NCI-H460 (cell line): Measurements from ENCODE around the gene ELOVL4. TPM values are rescaled to one million over a fixed set of nuclear protein-coding genes. Genes with fewer than 3 reads are reported as not detected.
A peak's percentile ranks its signal among the peaks of the same experiment; 100 is the strongest.

Experiments
- DNase-seq: peaks from one replicate; pipeline ENCODE4 v3.0.0-alpha.2; 2016; ENCODE audit warnings: low read depth; ENCODE audit errors: extremely low read depth
- polyA plus RNA-seq: library from polyadenylated mRNA; depleted of rRNA; stranded (reverse); fragments of >200 nt; gene quantifications from 2 replicates; pipeline ENCODE4 v1.2.3, GENCODE V29; 2014; cell fraction: nucleus; rRNA removed
- total RNA-seq: library from RNA; depleted of rRNA; stranded (reverse); fragments of >200 nt; shearing (Covaris generic); gene quantifications from 2 replicates; pipeline ENCODE4 v1.2.3, GENCODE V29; 2014; rRNA removed

ELOVL4 gene
- total RNA-seq, result 16.9 and 17.6 TPM in 2 replicates
- polyA plus RNA-seq, result 4.8 and 9.6 TPM in 2 replicates

DNA sequence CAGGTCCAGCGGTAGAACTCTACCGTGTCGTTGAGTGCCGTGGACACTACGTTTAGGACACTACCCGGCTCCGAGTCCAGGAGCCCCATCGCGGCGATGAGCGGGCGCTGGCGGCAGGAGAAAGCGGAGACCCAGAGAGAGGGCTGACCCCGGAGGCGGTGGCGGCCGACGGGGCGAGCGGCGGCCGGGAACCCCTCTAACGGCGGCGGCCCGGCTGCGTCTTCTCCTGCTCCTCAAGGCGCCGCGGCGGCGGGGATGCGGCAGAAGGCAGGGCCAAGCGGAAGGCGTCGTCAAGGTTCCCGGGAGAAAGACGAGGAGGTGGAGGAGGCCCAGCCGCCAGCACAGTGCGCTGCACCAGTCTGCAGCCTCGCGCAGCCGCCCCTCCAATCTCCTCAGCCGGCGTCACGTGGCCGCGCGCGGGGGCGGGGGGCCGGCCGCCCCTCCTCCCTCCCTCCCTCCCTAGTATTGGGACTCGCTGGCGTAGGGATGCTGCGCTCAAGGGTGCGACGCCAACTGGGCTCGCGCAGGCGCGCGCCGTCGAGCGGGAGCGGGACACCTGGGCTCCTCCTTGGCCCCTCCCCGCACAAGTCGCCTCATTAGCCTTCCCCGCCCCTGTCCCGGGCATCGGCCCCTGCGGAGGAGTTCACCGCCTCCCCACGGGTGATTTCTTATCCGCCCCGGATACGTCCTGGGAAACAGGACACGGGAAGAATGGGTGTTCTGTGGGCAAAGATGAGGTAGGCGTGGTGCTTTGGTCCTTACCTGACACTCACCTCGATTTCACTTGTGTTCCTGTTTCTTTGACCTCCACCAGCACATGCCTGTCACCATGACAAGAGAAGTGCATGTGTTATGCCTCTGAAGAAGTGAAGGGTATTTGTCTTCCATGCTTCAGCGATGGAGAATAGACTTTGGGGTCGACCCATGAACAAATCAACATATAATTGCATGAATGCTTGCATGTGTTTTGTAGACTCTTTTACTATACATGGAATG is at the start of gene ELOVL4:
TSS of gene ELOVL4 (minus strand) at position 363 of the 996 bp plus-strand sequence. CDS start at position 89, 274 bp downstream.
- DNase-seq, result peak; percentile 62

DNA sequence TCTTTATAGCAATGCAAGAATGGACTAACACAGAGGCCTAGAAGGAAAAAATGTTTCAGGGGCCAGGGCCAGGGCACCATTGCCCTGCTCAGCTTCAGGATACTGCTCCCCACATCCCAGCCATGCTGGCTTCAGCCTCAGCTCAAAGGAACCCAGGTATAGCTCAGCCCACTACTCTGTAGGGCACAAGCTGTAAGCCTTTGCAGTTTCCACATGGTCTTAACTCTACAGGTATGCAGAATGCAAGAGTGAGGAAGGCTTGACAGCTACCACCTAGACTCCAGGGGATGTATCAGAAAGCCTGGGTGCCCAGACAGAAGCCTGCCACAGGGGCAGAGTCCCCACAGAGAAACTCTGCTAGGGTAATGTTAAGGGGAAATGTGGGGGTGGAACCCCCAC is 46.6 kb upstream of the ELOVL4 start:
- DNase-seq, result no peak

DNA sequence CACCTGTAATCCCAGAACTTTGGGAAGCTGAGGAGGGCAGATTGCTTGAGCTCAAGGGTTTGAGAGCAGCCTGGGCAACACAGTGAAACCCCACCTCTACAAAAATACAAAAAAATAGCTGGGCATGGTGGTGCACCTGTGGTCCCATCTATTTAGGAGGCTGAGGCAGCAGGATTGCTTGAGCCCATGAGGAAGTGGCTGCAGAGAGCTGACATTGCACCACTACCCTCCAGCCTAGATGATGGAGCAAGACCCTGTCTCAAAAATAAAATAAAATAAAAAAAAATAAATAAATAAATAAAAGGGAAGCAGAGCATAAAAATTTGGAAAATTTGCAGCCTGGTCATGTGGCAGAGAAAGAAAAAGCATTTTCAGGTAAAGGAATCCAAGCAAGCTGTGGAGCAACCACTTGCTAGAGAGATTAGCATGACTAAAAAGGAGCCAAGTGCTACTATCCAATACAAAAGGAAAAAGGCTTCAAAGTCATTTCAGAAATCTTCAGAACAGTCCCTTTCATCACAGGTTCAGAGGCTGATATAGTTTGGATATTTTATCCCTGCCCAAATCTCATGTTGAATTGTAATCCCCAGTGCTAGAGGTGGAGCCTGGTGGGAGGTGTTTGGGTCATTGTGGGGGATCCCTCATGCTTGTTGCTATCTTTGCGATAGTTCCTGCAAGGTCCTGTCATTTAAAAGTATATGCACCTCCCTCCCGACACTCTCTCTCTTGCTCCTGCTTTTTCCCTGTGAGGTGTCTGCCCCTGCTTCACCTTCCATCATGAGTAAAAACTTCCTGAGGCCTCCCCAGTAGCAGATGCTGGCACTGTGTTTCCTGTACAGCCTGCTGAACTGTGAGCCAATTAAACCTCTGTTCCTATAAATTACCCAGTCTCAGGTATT is 45.9 kb upstream of the ELOVL4 start:
- no peak for DNase-seq

DNA sequence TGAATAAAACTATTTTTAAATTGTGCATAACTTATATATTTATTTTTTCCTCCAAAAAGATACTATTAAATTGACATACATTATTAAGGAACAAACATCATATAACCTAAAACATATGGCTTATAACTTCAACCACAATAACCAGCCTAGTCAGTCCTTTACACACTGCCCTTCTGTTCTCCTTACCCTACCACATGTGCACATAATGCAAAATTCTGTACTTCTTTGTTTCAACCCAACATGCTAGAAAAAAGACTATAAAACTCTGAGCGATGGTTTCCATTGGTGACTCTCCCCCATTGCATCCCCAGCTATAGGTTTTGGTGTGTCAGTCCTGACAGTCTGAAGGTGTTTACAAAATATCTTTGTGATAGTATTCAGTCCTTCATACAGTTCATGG is 42.3 kb upstream of the ELOVL4 start:
- DNase-seq, result no peak

DNA sequence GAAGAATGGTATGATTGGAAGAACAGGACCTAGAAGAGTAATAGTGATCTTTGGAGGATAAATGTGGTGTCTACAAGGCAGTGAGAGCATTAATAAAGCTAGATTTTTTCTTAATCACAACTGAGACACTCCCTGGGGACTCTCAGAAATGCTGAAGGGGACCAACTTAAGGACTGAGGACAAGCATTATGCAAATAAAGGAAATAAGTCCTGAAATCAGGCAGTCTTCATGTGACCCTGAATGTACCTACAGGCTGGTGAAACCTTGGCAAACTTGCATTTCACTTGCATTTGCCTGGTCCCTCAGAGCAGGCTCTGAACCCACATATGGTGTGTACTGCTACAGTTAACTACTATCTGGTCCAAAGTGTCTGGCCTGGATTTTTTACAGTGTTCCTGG is 37.8 kb upstream of the ELOVL4 start:
- DNase-seq, result no peak

DNA sequence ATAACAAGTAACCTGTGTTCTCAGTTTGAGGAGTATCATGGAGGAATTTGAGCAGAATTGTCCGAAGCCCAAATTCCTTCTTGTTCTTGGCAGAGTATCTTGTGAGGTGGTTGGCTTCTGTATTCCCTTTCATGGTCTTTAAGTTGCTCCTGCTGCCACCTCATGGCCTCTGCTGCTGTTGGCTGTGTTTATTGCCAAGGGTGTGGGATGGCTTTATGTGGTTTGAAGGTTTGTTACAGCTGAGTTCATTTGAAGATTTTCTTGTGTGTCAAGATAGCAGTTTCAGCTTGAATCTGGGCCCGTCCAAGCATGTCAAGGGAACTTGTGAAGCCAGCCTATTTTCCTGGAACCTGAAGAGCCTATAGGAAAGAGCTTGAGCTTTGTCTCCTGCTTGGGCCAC is 36.9 kb upstream of the ELOVL4 start:
- DNase-seq, result no peak

DNA sequence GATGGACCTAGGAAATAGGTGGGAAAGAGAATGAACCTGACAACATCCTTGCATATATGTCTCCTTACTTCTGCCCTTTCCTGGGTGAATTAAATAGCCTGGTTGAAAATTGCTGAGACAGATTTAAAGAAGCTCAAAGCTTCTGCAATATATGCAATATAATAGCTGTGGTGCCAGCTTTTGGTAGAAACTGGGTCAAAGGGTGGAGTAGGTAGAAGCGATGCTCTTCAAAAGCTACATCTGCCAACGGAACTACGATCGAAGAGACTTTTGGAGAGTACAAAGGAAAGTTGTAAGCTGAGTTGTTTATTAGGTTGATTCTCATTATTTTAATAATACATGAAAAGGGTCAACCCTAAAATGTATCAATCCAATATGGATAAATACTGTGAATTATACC is 34.3 kb upstream of the ELOVL4 start:
- DNase-seq, result no peak

DNA sequence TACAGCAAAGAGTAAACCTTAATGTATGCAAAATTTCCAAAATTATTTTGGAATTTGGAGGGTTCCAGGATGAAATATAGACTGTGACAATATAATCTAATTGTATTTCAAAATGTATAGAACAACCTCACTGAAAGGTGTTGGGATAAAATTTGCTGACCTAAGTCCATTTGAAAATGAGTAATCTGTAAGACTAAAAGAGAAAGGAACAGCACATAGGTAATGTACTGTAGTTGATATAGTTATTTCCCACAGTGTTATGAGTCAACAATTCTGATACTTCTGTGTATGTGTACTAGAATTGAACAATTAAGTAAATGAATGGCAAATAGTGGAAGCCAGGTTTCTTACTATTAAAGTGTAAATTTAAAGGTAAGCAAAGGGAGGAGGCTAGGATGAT is 23.8 kb upstream of the ELOVL4 start:
- no peak for DNase-seq

DNA sequence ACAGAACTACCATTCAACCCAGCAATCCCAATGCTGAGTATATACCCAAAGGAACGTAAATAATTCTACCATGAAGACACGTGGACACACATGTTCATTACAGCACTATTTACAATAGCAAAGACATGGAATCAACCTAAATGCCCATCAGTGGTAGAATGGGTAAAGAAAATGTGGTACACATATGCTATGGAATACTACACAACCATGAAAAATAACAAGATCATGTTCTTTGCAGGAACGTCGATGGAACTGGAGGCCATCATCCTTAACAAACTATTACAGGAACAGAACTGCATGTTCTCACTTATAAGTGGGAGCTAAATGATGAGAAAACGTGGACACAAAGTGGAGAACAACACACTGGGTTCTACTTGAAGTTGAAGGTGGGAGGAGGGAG is 22.4 kb upstream of the ELOVL4 start:
- DNase-seq, result no peak

DNA sequence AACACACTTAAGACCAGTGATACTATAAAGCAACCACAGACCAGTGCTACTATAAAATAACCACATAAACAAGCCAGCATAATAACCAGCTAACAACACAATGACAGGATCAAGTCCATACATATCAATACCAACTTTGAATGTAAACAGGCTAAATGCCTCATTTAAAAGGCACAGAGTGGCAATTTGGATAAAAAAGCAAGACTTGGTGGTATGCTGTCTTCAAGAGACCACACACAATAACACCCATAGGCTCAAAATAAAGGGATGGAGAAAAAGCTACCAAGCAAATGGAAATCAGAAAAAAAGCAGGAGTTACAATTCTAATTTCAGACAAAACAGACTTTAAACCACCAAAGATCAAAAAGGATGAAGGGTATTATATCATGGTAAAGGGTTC is 19.8 kb upstream of the ELOVL4 start:
- no peak for DNase-seq

DNA sequence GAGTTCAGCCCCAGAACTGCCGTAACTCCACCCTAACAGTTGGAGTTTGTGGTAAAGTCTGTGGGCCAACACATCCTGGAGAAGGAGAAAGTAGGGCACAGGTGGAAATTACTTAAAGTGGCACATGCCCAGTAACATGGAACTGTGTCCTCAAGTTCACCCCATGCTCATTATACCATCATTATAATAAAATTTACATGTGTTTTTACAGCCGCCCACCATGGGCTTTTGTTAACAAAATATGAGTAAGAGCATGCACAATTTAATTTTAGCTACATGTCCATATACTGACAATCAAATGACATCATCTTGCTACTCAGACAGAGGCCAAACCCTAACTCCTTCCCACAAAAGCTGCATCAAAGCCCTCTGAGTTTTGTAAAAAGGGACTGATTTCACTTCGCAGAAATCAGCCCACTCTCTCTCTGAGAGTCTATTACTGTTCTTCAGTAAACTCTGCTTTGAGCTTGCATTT is 17.3 kb upstream of the ELOVL4 start:
- no peak for DNase-seq

DNA sequence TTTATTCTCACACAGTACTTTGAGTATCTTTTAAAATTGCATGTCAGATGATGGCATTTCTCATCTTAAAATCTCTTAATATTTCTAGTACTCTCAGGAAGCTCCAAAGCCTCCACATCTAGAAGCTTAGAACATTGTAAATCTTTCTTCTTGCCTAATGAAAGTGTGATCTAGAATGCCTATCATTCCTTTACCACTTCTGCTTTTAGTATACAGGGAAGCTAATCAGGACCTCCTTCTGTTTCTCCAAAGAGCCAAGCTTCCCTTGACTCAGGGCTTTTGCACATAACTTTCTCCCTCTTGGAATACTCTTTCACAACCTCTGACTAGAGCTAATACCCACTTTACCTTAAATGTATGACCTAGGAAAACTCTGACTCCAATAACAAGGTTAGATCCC is 7.5 kb upstream of the ELOVL4 start:
- no peak for DNase-seq

DNA sequence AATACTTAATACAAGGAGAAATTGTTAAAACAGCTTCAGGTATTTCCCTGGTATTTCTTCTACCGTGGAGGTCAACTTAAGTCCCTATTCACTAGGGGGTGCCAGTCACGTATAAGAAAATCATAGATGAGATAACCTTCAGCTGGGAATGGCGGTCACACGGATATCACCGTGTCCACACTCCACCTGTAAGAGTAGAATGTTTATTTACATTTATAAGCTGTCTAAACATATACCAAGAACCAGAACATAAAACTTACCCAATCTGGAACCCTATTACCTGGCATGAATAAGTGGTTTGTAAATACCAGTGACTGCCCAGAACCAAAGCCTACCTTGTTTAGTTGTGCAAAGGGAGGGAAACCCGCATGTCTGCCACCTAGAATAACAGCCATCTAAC is 1.9 kb upstream of the ELOVL4 start:
- peak; percentile 68 for DNase-seq

DNA sequence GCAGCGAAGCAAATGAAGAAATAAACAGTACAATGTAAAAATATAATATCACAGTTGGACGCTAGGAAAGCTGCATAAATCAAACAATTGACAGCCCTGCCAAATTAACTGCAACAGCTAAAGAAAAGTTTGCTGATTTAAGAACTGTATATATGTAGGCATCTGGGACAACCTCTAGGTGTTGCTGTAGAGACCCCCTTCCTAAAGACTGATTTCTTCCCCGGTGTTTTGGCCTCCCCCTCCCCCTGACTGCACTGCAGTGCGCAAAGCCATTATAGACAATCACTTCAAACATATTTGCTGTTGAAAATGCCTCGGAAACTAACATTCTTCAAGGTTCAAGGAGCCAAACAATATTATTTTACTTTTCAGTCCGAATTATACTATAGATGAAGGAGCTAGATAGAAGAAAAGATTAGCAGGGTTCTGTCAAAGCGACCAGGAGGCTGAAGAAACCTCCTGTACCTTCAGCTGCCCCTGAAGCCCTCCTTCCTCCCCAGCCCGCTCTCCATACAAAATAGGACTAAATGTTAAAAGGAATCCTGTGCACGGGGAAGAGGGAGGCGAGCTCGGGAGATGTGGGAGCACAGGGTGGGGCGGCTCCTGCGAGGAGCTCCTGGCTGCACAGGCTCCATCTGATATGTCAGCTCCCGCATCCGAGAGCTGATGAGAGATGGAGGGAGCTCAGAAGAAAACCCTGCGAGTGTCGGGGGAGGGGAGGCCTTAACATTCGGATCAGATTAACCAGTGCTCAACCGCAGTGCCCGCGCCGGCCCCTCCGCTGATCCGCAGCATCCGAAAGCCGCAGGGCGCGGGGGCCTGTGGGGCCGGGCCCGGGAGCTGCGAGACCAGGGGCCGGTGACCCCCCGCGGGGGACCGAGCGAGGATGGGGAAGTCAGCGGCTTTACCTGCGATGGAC is 822 bp downstream of the ELOVL4 start:
- peak; percentile 16 for DNase-seq

DNA sequence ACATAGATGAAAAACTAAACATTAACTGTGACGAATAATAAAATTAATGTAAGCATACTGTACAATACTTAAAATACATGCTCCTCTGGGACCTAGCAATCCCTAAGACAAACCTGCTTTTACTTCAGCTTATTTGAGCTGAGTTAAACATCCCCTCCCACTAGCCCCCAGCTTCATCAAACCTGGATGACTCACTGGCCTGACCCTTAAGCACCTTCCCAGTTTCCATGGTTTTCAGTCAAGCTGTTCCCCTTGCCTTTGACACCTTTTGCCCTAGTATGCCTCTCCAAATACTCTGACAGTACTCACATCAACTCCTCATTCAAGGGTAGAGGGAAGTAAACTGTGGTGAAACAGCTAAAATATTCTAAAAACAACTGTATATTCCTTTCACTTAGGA is 4.2 kb downstream of the ELOVL4 start:
- DNase-seq, result no peak

DNA sequence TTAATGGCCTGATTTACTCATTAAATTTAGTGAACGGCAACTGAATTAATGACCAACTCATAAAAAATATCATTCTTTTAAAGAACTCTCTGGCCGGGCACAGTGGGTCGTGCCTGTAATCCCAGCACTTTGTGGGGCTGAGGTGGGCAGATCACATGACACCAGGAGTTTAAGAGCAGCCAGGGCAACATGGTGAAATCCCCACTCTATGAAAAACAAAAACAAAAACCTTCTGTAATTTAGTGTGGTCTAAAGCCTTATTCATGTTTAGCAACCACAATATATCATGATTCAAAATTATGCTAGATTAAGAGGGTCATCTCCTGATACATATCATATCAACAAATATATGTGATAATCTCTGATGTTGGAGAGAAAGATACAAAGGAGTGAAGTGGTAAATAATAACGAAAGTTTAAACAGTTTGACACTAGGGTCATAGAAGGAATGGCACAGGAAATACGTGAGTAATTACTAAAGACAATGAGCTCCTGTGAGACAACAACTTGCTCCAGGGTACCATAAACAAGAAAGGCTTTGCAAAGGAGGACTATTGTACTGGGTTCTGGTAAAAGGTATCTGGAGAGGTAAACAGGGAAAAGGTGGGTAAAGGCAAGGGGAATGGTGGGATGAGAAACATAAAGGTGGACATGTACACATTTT is 5.7 kb downstream of the ELOVL4 start:
- DNase-seq, result no peak

DNA sequence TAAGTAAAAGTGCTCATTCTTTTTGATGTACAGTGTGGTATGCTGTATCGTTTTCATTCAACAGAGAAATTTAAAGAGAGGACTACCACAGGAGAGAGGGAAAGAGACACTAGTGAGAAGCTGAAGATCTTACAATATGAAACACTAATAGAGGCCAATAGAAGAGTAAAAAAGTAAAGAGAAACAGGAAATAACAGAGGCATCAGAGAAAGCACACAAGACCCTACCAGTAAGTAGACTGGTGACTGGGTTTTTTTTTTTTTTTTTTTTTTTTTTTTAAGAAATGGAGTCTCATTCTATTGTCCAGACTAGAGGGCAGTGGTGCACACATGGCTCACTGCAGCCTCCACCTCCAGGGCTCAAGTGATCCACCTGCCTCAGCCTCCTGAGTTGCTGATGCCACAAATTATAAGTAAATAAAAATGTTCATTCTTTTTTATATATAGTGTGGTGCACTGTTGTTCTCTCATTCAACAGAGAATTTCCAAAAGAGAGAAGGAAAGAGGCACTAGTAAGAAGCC is 18.8 kb downstream of the ELOVL4 start:
- no peak for DNase-seq

DNA sequence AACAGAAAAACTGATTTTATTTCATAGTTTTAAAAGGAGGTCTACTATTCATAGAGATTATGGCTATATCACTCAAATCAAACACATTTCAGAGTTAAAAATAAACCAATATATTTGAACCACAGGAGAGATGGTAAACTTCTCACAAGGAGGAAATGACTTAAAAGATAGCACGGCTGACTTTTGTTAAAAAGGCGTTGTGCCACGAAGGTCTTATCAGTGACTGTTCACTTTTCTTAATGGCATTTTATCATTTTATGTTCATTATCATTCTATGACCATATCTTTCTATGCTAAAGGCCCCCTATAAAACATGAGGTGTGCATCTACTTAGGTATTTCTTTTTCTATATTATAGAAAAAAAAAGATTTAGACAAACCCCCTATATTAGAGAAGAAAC is 19.6 kb downstream of the ELOVL4 start:
- no peak for DNase-seq

DNA sequence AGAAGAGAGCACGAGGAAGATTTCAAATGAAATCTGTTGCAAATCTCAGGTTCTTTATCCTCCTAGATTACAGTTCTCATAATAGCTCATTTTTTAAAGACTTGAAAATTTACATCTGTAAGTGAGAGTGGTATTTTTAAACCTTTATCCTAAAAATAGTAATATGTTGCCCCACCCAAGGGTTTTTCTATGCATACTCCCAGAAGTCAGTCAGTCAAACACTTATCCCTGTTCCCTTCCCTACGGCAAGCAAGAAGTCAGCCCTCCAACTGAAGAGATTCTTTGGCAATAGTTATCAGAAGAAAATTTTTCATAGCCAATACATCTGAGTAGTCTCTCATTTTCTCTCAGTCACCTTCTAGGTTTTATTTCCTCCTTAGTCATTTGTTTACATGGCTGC is 24.1 kb downstream of the ELOVL4 start:
- no peak for DNase-seq
